Ovary (tissue), 9 donors: ENCODE data around the gene SLC22A15. TPM values are rescaled to one million over a fixed set of nuclear protein-coding genes. Genes with fewer than 3 reads are reported as not detected.

Experiments
- DNase-seq, 5 donors: peaks; one replicate each; pipeline ENCODE4 v3.0.0-alpha.2; 2019 to 2020
- H3K27ac ChIP-seq, 2 donors: fragments of 200-600 bp; one replicate each; pipeline versions ENCODE4 v1.5.1 to v1.8.0; 2019 to 2022
- H3K27me3 ChIP-seq: fragments of 200-600 bp; one replicate; pipeline ENCODE4 v1.8.0; 2022
- H3K36me3 ChIP-seq: fragments of 200-600 bp; sonication (generic); one replicate; pipeline ENCODE4 v1.5.1; 2019
- H3K4me1 ChIP-seq: one replicate; pipeline ENCODE4 v1.8.1; 2013; ENCODE audit warnings: mild to moderate bottlenecking, moderate library complexity; ENCODE audit not compliant: insufficient read depth
- H3K4me3 ChIP-seq: fragments of 200-600 bp; sonication (generic); one replicate; pipeline ENCODE4 v1.5.1; 2017
- H3K9me3 ChIP-seq, 2 donors: fragments of 200-600 bp in 1 of 2; sonication (generic) in 1 of 2; one replicate each; pipeline versions ENCODE4 v1.5.1 to v1.8.1; 2013 to 2019; ENCODE audit warnings: mild to moderate bottlenecking in 1 of 2, moderate library complexity in 1 of 2
- EP300 ChIP-seq: sonication (generic); formaldehyde crosslinking; IDR thresholded peaks from one replicate; pipeline ENCODE4 v1.6.1; 2017; ENCODE audit warnings: antibody characterized with exemption
- POLR2A ChIP-seq: fragments of 450-650 bp; IDR thresholded peaks from one replicate; pipeline ENCODE4 v1.6.1; 2017; ENCODE audit warnings: antibody characterized with exemption, mild to moderate bottlenecking, moderate library complexity
- WGBS, 3 donors: extraction: QIAGEN DNeasy Blood & Tissue Kit in 1 of 3; methylation state at CpG; one replicate each; pipeline versions ENCODE4 v1.1.5 to v1.1.7; 2013 to 2017; 5-methylcytosine and 5-hydroxymethylcytosine counted together
- intact Hi-C, 4 donors: fragments of 100-400 bp; cut with DNase I; formaldehyde crosslinking; loops; one replicate each; pipeline versions ENCODE4 v1.11.0 to v1.15.1; 2022 to 2023
- polyA plus RNA-seq, 2 donors: library from polyadenylated mRNA; stranded (reverse); fragments of 200-250 nt in 1 of 2; fragments of 350-450 nt in 1 of 2; fragmentation: Illumina TruSeq in 1 of 2; extraction: RNeasy Lipid Tissue Mini Kit (QIAGEN cat#74804) in 1 of 2; gene quantifications; one replicate each; pipeline ENCODE4 v1.2.3, GENCODE V29; 2013 to 2014
- total RNA-seq, 7 donors: library from RNA; depleted of rRNA in 2 of 7; stranded (reverse); fragments of >200 nt in 2 of 7; fragmentation: NEBNext Ultra II Directional in 3 of 7; extraction: Animal tissue kit (Norgen Biotek cat#: 25700) in 3 of 7; gene quantifications; one replicate each; pipeline versions ENCODE4 v1.1.0 to v1.2.4, GENCODE V29; 2016 to 2023
- TF ChIP-seq, protein P1 (sequence below), 3 donors: fragments of 450-650 bp in 2 of 3; fragments of 200-600 bp in 1 of 3; IDR thresholded peaks; one replicate each; pipeline versions ENCODE4 v1.5.1 to v1.8.0; 2016 to 2022; ENCODE audit warnings: antibody characterized with exemption in 3 of 3, mild to moderate bottlenecking in 1 of 3
- donor health status: DM: no; HTN: no; CAD: no; lungs with moderate emphysema.
- donor health status: DM: no; HTN: no; CAD: no.
- donor health status: Bipolar disorder and iron deficiency.
- donor health status: DM: yes; HTN: yes; CAD: no.
- donor health status: DM: no; HTN: no; CAD: no.
- donor health status: DM: yes; HTN: yes; CAD: no.

The SLC22A15 gene
- total and polyA plus RNA-seq, 9 donors = 0.51 to 3.8 (median 1.6) TPM

GRCh38 chr1:116087628-116088027 is 111.3 kb downstream of the SLC22A15 start:
- peaks cover 0 to 4% of the 10 kb centered on the region in 2 donors for H3K9me3 ChIP-seq
- TF ChIP-seq, protein P1, sequence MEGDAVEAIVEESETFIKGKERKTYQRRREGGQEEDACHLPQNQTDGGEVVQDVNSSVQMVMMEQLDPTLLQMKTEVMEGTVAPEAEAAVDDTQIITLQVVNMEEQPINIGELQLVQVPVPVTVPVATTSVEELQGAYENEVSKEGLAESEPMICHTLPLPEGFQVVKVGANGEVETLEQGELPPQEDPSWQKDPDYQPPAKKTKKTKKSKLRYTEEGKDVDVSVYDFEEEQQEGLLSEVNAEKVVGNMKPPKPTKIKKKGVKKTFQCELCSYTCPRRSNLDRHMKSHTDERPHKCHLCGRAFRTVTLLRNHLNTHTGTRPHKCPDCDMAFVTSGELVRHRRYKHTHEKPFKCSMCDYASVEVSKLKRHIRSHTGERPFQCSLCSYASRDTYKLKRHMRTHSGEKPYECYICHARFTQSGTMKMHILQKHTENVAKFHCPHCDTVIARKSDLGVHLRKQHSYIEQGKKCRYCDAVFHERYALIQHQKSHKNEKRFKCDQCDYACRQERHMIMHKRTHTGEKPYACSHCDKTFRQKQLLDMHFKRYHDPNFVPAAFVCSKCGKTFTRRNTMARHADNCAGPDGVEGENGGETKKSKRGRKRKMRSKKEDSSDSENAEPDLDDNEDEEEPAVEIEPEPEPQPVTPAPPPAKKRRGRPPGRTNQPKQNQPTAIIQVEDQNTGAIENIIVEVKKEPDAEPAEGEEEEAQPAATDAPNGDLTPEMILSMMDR (IDR thresholded peaks at IDR 0.05) = no peak
- no peak for TF ChIP-seq POLR2A
- no peak for TF ChIP-seq EP300
- no peaks in the 10 kb centered on the region for H3K4me1 ChIP-seq
- intact Hi-C loops = no loop called here
- H3K4me3 ChIP-seq = no peak overlapping the region
- no peak overlapping the region for H3K27ac ChIP-seq
- DNase-seq = no peak
- no peaks in the 10 kb centered on the region for H3K27me3 ChIP-seq
- no peaks in the 10 kb centered on the region for H3K36me3 ChIP-seq

DNA sequence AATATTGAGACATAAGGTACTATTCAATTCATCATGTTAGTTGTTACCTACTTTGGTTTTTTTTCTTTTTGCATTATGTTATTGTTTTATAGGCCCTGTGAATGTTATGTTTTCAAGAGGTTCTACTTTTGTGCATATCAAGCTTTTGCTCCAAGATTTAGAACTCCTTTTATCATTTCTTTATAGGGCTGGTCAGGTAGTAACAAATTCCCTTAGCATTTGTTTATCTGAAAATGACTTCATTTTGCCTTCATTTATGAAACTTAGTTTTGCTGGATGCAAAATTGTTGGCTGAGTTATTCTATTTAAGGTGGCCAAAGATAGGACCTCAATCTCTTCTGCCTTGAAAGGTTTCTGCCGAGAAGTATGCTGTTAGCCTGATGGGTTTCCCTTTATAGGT is 113.6 kb downstream of the SLC22A15 start:
- no peak overlapping the region for H3K27ac ChIP-seq
- H3K27me3 ChIP-seq = no peaks in the 10 kb centered on the region
- no peak for DNase-seq
- intact Hi-C loops = no loop called here
- no peaks in the 10 kb centered on the region for H3K36me3 ChIP-seq
- WGBS, 3 donors = 89 to 98% (median 95%) methylated on average over 1 of the region's 1 CpG
- no peaks in the 10 kb centered on the region for H3K4me1 ChIP-seq
- no peak for TF ChIP-seq EP300
- TF ChIP-seq, protein P1 (IDR thresholded peaks at IDR 0.05) = no peak
- no peak for TF ChIP-seq POLR2A
- H3K9me3 ChIP-seq = peaks cover 0 to 4% of the 10 kb centered on the region in 2 donors
- no peak overlapping the region for H3K4me3 ChIP-seq

GRCh38 chr1:116091083-116091482 is 114.8 kb downstream of the SLC22A15 start:
- no peak for DNase-seq
- Histone ChIP-seq H3K4me1 (no peaks in the 10 kb centered on the region), H3K4me3 (no peak overlapping the region), H3K27me3 (no peaks in the 10 kb centered on the region), H3K9me3 (peaks cover 0 to 4% of the 10 kb centered on the region in 2 donors), H3K27ac (no peak overlapping the region), H3K36me3 (no peaks in the 10 kb centered on the region)
- 87 to 94% (median 92%) methylated on average over 1 of the region's 1 CpG for WGBS, 3 donors
- TF ChIP-seq POLR2A (no peak), EP300 (no peak)
- TF ChIP-seq, protein P1 (IDR thresholded peaks at IDR 0.05) = no peak
- intact Hi-C loops = no loop called here

DNA sequence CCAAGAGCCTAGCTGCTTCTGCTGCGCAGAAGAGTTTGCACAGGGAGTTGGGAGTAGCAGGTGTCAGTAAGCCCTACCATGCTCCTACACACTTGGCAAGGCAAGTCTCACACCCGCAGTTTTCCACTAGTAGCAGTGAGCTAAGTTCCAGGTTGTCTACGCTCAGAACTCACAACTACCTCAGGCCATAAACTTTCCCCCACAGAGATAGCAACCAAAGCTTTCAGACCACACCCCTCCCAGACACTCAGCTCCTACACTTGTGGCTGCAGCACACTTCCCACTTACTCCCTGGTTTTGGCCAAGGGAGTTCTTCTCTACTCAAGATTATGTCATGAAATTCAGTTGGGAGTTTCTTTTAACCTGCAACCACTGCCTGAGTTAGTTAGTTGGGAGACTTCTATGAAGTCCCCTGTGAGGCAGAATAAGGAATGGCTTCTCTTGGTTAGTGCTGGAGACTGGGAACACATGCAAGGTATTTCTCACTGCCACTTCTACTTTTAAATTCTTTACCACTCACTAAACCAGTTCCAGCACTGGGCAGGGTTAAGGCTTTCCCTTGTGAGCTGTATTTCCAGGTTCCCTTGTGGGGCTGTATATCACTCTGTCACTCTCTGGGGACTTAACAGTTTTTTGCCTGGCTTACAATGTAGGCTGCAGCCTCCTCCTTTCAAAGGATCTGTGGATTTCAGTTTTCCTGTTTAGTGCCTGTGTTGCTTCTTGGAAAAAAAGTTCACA is 116.6 kb downstream of the SLC22A15 start:
- peaks cover 0 to 4% of the 10 kb centered on the region in 2 donors for H3K9me3 ChIP-seq
- no peaks in the 10 kb centered on the region for H3K4me1 ChIP-seq
- no peak for DNase-seq
- no peaks in the 10 kb centered on the region for H3K27me3 ChIP-seq
- intact Hi-C loops = no loop called here
- TF ChIP-seq POLR2A (no peak), EP300 (no peak)
- TF ChIP-seq, protein P1 (IDR thresholded peaks at IDR 0.05) = no peak
- no peak overlapping the region for H3K27ac ChIP-seq
- H3K4me3 ChIP-seq = no peak overlapping the region
- 57 to 59% (median 59%) methylated on average over 3 of the region's 3 CpGs for WGBS, 3 donors
- H3K36me3 ChIP-seq = no peaks in the 10 kb centered on the region
